A549 (cell line): ENCODE measurements around the gene CTPS2.

Experiments used
- CTCF ChIP-seq: fragments of >200 bp; sonication (Bioruptor Twin); formaldehyde crosslinking; IDR thresholded peaks from 3 replicates; pipeline ENCODE4 v1.5.1; 2016
- ELK1 ChIP-seq: fragments of 150-350 bp; IDR thresholded peaks from 2 replicates; pipeline ENCODE4 v1.6.1; 2014; ENCODE audit warnings: low read depth, mild to moderate bottlenecking, low read length
- EP300 ChIP-seq, 2 experiments: fragments of >200 bp; sonication (Bioruptor Twin); formaldehyde crosslinking; IDR thresholded peaks; 2 replicates in 1 of 2; 3 replicates in 1 of 2; pipeline ENCODE4 v1.6.1; 2016 to 2017
- GATA3 ChIP-seq: IDR thresholded peaks from 2 replicates; pipeline ENCODE4 v1.6.1; 2012; ENCODE audit warnings: borderline replicate concordance
- KDM1A ChIP-seq: fragments of 200-600 bp; sonication (generic); IDR thresholded peaks from 2 replicates; pipeline ENCODE4 v1.6.1; 2016; ENCODE audit warnings: low read depth, mild to moderate bottlenecking
- MAX ChIP-seq: IDR thresholded peaks from 2 replicates; pipeline ENCODE4 v1.6.1; 2012
- MAZ ChIP-seq: fragments of 150-350 bp; IDR thresholded peaks from 2 replicates; pipeline ENCODE4 v1.6.1; 2014; ENCODE audit warnings: antibody characterized with exemption, low read depth, low read length, borderline replicate concordance
- PBX3 ChIP-seq: IDR thresholded peaks from 2 replicates; pipeline ENCODE4 v1.6.1; 2012
- POLR2A ChIP-seq: IDR thresholded peaks from 2 replicates; pipeline ENCODE4 v1.6.1; 2012; ENCODE audit warnings: mild to moderate bottlenecking, low read length
- REST ChIP-seq: fragments of 200-600 bp; sonication (generic); IDR thresholded peaks from 2 replicates; pipeline ENCODE4 v1.6.1; 2016; ENCODE audit warnings: antibody characterized with exemption, mild to moderate bottlenecking, moderate library complexity
- RFX5 ChIP-seq: fragments of 450-650 bp; IDR thresholded peaks from 2 replicates; pipeline ENCODE4 v1.7.1; 2014; ENCODE audit warnings: antibody characterized with exemption, mild to moderate bottlenecking, moderate library complexity
- SMC3 ChIP-seq: fragments of >200 bp; sonication (Bioruptor Twin); formaldehyde crosslinking; IDR thresholded peaks from 3 replicates; pipeline ENCODE4 v1.6.1; 2018; ENCODE audit warnings: inconsistent platforms
- USF2 ChIP-seq: fragments of 450-650 bp; IDR thresholded peaks from 2 replicates; pipeline ENCODE4 v1.6.1; 2014; ENCODE audit warnings: antibody characterized with exemption
- ZFP36 ChIP-seq: fragments of 450-650 bp; IDR thresholded peaks from 2 replicates; pipeline ENCODE4 v1.6.1; 2014; ENCODE audit warnings: borderline replicate concordance; ENCODE audit not compliant: partially characterized antibody

- no peak for TF ChIP-seq ZFP36
- no peak for TF ChIP-seq PBX3
- no peak for TF ChIP-seq SMC3
- TF ChIP-seq USF2 = no peak
- TF ChIP-seq EP300 (IDR thresholded peaks at IDR 0.05) = no peak
- no peak for TF ChIP-seq CTCF
- no peak for TF ChIP-seq RFX5
- no peak for TF ChIP-seq MAZ
- no peak for TF ChIP-seq REST
- TF ChIP-seq KDM1A = no peak
- TF ChIP-seq ELK1 = no peak
- no peak for TF ChIP-seq POLR2A
- no peak for TF ChIP-seq GATA3
- no peak for TF ChIP-seq MAX
Observed at GRCh38 chrX:16750136-16750535, 37.7 kb upstream of the CTPS2 start.
